HepG2 (cell line): ENCODE measurements around the gene SYTL1. TPM values are rescaled to one million over a fixed set of nuclear protein-coding genes. Genes with fewer than 3 reads are reported as not detected.

ENCODE experiments used
- FOXM1 ChIP-seq: sonication (generic); formaldehyde crosslinking; IDR thresholded peaks from 2 replicates; pipeline ENCODE4 v1.5.0; 2020; ENCODE audit warnings: missing genetic modification reagents
- GFI1 ChIP-seq: sonication (generic); formaldehyde crosslinking; IDR thresholded peaks from 2 replicates; pipeline ENCODE4 v1.5.0; 2020; ENCODE audit warnings: missing genetic modification reagents, mild to moderate bottlenecking, borderline replicate concordance
- KIAA2018 ChIP-seq: sonication (generic); formaldehyde crosslinking; IDR thresholded peaks from 2 replicates; pipeline ENCODE4 v1.5.0; 2020; ENCODE audit warnings: mild to moderate bottlenecking, missing genetic modification reagents, borderline replicate concordance
- KLF11 ChIP-seq: IDR thresholded peaks from 2 replicates; pipeline ENCODE4 v1.6.1; 2016; ENCODE audit warnings: missing compliant biosample characterization
- LCORL ChIP-seq, 2 experiments: fragments of 450-650 bp in 1 of 2; sonication (generic) in 1 of 2; formaldehyde crosslinking in 1 of 2; IDR thresholded peaks; 2 replicates each; pipeline versions ENCODE4 v1.5.0 to v1.6.1; 2017 to 2020; ENCODE audit warnings: antibody characterized with exemption in 1 of 2, missing genetic modification reagents in 1 of 2
- NFYC ChIP-seq: IDR thresholded peaks from 2 replicates; pipeline ENCODE4 v1.6.1; 2016; ENCODE audit warnings: missing genetic modification reagents, missing compliant biosample characterization
- PBX2 ChIP-seq: IDR thresholded peaks from 2 replicates; pipeline ENCODE4 v1.6.1; 2016; ENCODE audit warnings: control low read depth
- RARG ChIP-seq: sonication (generic); formaldehyde crosslinking; IDR thresholded peaks from 2 replicates; pipeline ENCODE4 v1.4.0; 2020; ENCODE audit warnings: low read depth, mild to moderate bottlenecking, missing genetic modification reagents
- SALL2 ChIP-seq: sonication (generic); formaldehyde crosslinking; IDR thresholded peaks from 2 replicates; pipeline ENCODE4 v1.8.1; 2023; ENCODE audit warnings: mild to moderate bottlenecking, missing genetic modification reagents, inconsistent platforms
- SPEN ChIP-seq: sonication (generic); formaldehyde crosslinking; IDR thresholded peaks from 2 replicates; pipeline ENCODE4 v1.5.1; 2020; ENCODE audit warnings: low read depth, mild to moderate bottlenecking, missing genetic modification reagents
- TRAFD1 ChIP-seq: sonication (generic); formaldehyde crosslinking; IDR thresholded peaks from 2 replicates; pipeline ENCODE4 v1.5.1; 2020; ENCODE audit warnings: missing genetic modification reagents, mild to moderate bottlenecking, borderline replicate concordance
- ZBTB38 ChIP-seq: sonication (generic); formaldehyde crosslinking; IDR thresholded peaks from 2 replicates; pipeline ENCODE4 v1.5.1; 2020; ENCODE audit warnings: mild to moderate bottlenecking, missing genetic modification reagents
- ZBTB44 ChIP-seq: sonication (generic); formaldehyde crosslinking; IDR thresholded peaks from 2 replicates; pipeline ENCODE4 v1.4.0; 2020; ENCODE audit warnings: missing genetic modification reagents
- ZNF713 ChIP-seq: sonication (generic); formaldehyde crosslinking; IDR thresholded peaks from 2 replicates; pipeline ENCODE4 v1.4.0; 2020; ENCODE audit warnings: mild to moderate bottlenecking, missing genetic modification reagents
- polyA plus RNA-seq, 8 experiments: library from polyadenylated mRNA; depleted of rRNA in 3 of 8; stranded (reverse) in 7 of 8; unstranded in 1 of 8; fragments of >200 nt; fragmentation: Illumina TruSeq in 4 of 8; extraction: Trizol in 4 of 8; gene quantifications; 2 replicates each; pipeline versions ENCODE4 v1.2.1 to v1.2.3, GENCODE V29; 2011 to 2016; ENCODE audit warnings: low read depth in 4 of 8, missing spikeins in 1 of 8, mixed read lengths in 1 of 8; ENCODE audit not compliant: insufficient read depth in 1 of 8
- total RNA-seq, 5 experiments: library from RNA; depleted of rRNA; stranded (reverse); fragments of >200 nt; fragmentation: Illumina TruSeq; extraction: Trizol; gene quantifications; 2 replicates each; pipeline ENCODE4 v1.2.3, GENCODE V29; 2016; ENCODE audit warnings: low read depth in 1 of 5
- TF ChIP-seq, protein P1 (sequence below): sonication (generic); formaldehyde crosslinking; IDR thresholded peaks from 2 replicates; pipeline ENCODE4 v1.8.1; 2022; ENCODE audit warnings: mild to moderate bottlenecking, missing genetic modification reagents

Gene SYTL1
- total and polyA plus RNA-seq, 2 of the 13 experiments (the other 11 are each of a cell fraction or from before 2014, with no cell fraction given): 11.1 to 17.8 TPM

- no peak for TF ChIP-seq LCORL (IDR thresholded peaks at IDR 0.05)
- TF ChIP-seq LCORL (CRISPR knock-in tag; IDR thresholded peaks at IDR 0.05): peak; percentile 47; the same call in 1 of the 2 replicates
- TF ChIP-seq ZBTB44 (CRISPR knock-in tag): no peak
- 0 out of 2 replicates have a peak, but pooled peaks have one; percentile 53 for TF ChIP-seq SALL2
- peak; percentile 45; the same call in 1 of the 2 replicates for TF ChIP-seq SPEN (CRISPR knock-in tag)
- peak; percentile 61; the same call in 1 of the 2 replicates for TF ChIP-seq FOXM1 (CRISPR knock-in tag)
- TF ChIP-seq RARG: no peak
- TF ChIP-seq NFYC (CRISPR knock-in tag): peak; percentile 77
- TF ChIP-seq TRAFD1: no peak
- TF ChIP-seq PBX2 (CRISPR knock-in tag): no peak
- TF ChIP-seq GFI1 (CRISPR knock-in tag): peak; percentile 58; the same call in 1 of the 2 replicates
- TF ChIP-seq ZNF713 (CRISPR knock-in tag): no peak
- no peak for TF ChIP-seq ZBTB38 (CRISPR knock-in tag)
- no peak for TF ChIP-seq KLF11 (CRISPR knock-in tag)
- TF ChIP-seq KIAA2018 (CRISPR knock-in tag): no peak
- TF ChIP-seq, protein P1, sequence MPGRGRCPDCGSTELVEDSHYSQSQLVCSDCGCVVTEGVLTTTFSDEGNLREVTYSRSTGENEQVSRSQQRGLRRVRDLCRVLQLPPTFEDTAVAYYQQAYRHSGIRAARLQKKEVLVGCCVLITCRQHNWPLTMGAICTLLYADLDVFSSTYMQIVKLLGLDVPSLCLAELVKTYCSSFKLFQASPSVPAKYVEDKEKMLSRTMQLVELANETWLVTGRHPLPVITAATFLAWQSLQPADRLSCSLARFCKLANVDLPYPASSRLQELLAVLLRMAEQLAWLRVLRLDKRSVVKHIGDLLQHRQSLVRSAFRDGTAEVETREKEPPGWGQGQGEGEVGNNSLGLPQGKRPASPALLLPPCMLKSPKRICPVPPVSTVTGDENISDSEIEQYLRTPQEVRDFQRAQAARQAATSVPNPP (CRISPR knock-in tag): no peak
Observed at GRCh38 chr1:27392096-27392777, 50.4 kb downstream of the SYTL1 start, which contains the start of gene GPR3 (continued).
